Retinal pigment epithelial cell (primary cell): ENCODE measurements around the gene DCP1A.
"Not testable (repeated sequence)": the region's sequence is repeated elsewhere in the genome, so short reads cannot be mapped to it uniquely, and the experiment has no call there.

ENCODE experiments used
- DNase-seq: peaks from one replicate; pipeline ENCODE4 v3.0.0-alpha.2; 2010; ENCODE audit warnings: low read depth
- H3K4me3 ChIP-seq: 2 replicates; pipeline ENCODE4 v1.5.1; 2011; ENCODE audit warnings: mild to moderate bottlenecking, low read length, control low read depth, moderate library complexity
- TF ChIP-seq, protein P1 (sequence below): conservative IDR thresholded peaks from 2 replicates; pipeline ENCODE4 v1.5.1; 2011; ENCODE audit warnings: low read depth, low read length, control low read depth, inconsistent platforms

The DCP1A gene

DNA sequence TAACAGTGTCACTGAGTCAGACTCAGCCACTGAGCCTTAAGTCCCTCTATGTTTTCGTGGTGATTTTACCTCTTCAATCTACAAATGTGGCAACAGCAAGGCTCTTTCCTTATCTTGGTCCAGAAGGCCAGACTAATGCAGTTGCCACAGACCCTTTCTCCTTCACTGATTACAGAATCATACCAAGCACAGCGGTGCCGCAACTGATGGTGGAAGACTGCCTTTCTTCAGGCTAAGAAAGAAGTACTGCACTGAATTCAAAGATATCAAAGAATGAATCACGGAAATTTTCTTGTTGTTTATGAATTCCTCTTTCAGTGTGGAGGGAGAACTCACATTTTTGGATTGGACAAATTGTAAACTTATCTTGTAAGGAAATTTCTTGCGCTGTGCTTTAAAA lies 18.6 kb downstream of the DCP1A start:
- DNase-seq: no peak
- H3K4me3 ChIP-seq: no peak overlapping the region
- TF ChIP-seq, protein P1, sequence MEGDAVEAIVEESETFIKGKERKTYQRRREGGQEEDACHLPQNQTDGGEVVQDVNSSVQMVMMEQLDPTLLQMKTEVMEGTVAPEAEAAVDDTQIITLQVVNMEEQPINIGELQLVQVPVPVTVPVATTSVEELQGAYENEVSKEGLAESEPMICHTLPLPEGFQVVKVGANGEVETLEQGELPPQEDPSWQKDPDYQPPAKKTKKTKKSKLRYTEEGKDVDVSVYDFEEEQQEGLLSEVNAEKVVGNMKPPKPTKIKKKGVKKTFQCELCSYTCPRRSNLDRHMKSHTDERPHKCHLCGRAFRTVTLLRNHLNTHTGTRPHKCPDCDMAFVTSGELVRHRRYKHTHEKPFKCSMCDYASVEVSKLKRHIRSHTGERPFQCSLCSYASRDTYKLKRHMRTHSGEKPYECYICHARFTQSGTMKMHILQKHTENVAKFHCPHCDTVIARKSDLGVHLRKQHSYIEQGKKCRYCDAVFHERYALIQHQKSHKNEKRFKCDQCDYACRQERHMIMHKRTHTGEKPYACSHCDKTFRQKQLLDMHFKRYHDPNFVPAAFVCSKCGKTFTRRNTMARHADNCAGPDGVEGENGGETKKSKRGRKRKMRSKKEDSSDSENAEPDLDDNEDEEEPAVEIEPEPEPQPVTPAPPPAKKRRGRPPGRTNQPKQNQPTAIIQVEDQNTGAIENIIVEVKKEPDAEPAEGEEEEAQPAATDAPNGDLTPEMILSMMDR: no peak

DNA sequence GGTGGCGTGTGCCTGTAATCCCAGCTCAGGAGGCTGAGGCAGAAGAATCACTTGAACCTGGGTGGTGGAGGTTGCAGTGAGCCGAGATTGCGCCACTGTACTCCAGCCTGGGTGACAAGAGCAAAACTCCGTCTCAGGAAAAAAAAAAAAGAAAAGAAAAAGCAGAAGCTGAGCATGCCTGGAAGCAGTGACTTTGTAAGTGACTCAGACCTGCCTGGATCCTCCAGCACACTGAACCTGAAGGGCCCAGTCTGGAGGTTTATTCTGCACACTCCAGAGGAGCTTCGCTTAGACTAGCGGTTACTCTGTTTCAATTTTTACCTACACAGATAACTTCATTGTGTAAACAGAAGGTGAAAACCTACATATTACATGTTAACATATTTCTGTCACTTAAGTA lies 19.4 kb downstream of the DCP1A start:
- DNase-seq, H3K4me3 ChIP-seq: not testable (repeated sequence)

DNA sequence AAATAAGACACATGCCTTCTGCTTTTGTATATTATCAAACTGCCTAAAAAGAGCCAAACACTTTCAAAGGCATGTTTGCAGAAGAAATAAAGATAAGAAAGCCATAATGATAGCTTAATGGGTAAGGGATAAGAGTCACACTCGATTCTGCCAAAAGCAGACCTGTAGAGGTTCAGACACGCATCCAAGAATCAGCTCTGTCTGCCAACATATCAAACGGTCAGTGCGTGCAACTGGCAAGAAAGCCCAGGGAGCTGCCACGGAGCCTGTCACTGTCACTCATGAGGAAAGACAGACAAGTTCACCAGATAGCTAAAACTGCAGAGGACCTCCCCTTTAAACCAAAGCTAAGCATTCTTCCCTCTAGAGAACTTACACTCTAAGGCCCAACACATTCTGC lies 23.2 kb downstream of the DCP1A start:
- TF ChIP-seq, protein P1: no peak
- H3K4me3 ChIP-seq: no peak overlapping the region
- DNase-seq: no peak

DNA sequence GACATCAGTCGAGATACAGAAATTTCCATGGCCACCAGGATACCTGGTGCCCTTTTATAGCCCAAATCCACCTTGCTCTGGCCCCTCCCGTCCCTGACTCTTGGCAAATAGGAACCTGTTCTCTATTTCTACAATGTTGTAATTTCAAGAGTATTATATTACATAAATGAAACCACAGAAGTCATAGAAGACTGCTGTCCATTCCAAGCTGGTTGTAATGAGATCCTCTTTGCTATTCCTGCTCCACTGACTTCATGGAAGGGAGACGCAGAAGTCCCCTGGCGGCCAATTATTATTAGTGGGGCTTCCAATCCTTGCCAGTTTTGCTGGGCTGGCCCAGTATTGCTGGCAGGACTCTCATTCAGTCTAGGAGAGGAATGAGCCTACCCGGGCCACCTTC lies 26.6 kb downstream of the DCP1A start:
- no peak overlapping the region for H3K4me3 ChIP-seq
- no peak for DNase-seq
- TF ChIP-seq, protein P1: no peak

DNA sequence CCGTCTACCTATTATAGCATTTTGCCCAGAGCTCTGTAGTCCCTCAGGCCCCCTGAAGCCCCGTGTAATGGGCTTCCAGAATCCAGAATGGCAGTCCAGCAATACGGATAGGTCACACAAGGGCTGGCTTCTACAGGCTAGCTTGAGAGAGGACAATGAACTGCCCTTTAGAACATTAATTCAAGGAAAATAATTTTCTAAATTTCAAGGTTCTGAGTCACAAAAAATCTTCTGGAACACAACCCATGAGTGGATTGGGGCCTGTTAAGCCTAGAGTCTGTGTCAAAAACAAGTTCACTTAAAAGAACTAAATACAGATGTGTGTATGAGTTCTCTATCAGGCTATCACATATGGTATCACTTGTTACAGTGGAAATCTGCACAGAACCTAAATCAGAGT lies 28.8 kb downstream of the DCP1A start:
- no peak for DNase-seq
- H3K4me3 ChIP-seq: no peak overlapping the region
- TF ChIP-seq, protein P1: no peak

DNA sequence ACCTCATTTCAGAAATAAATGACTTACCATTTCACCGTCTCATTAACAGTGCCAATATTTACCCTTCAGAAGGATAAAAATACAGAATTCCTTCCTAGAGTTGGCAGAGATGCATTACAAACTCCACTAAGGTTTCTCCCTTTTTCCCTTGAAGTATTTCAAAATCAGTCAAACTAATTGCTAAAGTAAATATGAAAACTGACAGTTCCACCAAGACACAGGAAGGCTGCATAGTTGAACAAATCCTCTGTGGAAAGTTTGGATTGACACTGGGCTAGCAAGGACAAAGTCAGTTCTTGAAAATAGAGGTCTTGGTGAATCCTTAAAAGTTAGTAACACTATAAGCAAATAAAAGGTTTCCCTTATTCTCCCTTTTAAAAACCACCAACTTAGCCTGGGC lies 34.5 kb downstream of the DCP1A start:
- DNase-seq: no peak
- H3K4me3 ChIP-seq: no peak overlapping the region
- TF ChIP-seq, protein P1: no peak

DNA sequence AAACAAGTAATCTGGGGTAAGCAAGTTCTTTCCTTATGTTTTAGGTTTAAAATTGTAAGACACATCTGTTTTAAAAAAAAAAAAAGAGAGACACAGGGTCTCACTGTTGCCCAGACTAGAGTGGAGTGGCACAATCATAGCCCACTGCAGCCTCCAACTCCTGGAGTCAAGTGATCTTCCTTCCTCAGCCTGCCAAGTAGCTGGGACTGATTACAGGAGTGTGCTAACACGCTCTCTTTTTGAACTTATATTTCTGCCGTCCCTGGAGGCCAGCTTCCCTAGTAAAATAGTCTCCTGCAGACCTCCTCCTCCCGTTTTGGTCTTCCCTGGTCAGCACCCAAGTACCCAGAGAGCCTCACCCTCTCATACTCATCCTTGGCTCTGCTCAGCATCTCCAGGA lies 35.5 kb downstream of the DCP1A start:
- H3K4me3 ChIP-seq: no peak overlapping the region
- TF ChIP-seq, protein P1: no peak
- no peak for DNase-seq

DNA sequence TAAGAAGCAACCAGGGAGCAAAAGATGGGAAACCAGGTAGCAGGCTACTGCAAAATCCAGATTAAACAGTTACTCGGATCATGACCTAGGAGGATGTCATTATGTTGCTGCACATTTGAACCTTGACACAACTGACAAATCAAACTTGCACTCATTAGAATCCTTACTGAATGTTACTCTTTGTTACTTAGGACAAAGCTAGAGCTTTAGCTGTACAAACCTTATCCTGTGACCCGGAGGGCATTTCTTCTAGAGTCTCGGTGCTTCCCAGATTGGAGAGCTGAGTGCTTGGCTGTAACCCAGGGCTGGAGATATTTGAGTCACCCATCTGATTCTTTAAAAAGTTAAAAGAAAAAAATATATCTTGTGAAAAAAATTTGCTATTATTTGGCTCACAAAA lies 43.4 kb downstream of the DCP1A start:
- DNase-seq: no peak
- TF ChIP-seq, protein P1: no peak
- no peak overlapping the region for H3K4me3 ChIP-seq
